GM12878 (cell line): ENCODE data around the gene BTBD9.

Source experiments
- CREB1 ChIP-seq: IDR thresholded peaks from 2 replicates; pipeline ENCODE4 v1.6.1; 2012; ENCODE audit warnings: low read depth, mild to moderate bottlenecking, inconsistent platforms
- EP300 ChIP-seq, 2 experiments: fragments of 150-350 bp in 1 of 2; IDR thresholded peaks; 2 replicates each; pipeline ENCODE4 v1.6.1; 2011 to 2012; ENCODE audit warnings: low read depth in 2 of 2, low read length in 2 of 2, borderline replicate concordance in 1 of 2, improper control_type of control experiment in 1 of 2, inconsistent platforms in 1 of 2; ENCODE audit not compliant: control insufficient read depth in 1 of 2
- GABPA ChIP-seq: IDR thresholded peaks from 2 replicates; pipeline ENCODE4 v1.6.1; 2014; ENCODE audit warnings: antibody characterized with exemption, low read depth, mild to moderate bottlenecking, inconsistent platforms
- RFX5 ChIP-seq: IDR thresholded peaks from 2 replicates; pipeline ENCODE4 v1.6.1; 2011; ENCODE audit warnings: low read depth, low read length, improper control_type of control experiment
- TF ChIP-seq, protein P1 (sequence below): IDR thresholded peaks from 2 replicates; pipeline ENCODE4 v1.6.1; 2011; ENCODE audit warnings: low read depth, low read length, improper control_type of control experiment, borderline replicate concordance
- TF ChIP-seq, protein P2 (sequence below): IDR thresholded peaks from 2 replicates; pipeline ENCODE4 v1.6.1; 2012; ENCODE audit warnings: low read depth, low read length, improper control_type of control experiment
- TF ChIP-seq, protein P3 (sequence below), 3 experiments: IDR thresholded peaks in 2 of 3; conservative IDR thresholded peaks in 1 of 3; 2 replicates each; pipeline ENCODE4 v1.5.1; 2011; ENCODE audit warnings: low read depth in 3 of 3, low read length in 3 of 3, mild to moderate bottlenecking in 3 of 3, control low read depth in 2 of 3, moderate library complexity in 2 of 3, inconsistent platforms in 1 of 3, mixed read lengths in 1 of 3; ENCODE audit not compliant: control insufficient read depth in 2 of 3, insufficient read depth in 1 of 3; ENCODE audit errors: extremely low read depth in 1 of 3

DNA sequence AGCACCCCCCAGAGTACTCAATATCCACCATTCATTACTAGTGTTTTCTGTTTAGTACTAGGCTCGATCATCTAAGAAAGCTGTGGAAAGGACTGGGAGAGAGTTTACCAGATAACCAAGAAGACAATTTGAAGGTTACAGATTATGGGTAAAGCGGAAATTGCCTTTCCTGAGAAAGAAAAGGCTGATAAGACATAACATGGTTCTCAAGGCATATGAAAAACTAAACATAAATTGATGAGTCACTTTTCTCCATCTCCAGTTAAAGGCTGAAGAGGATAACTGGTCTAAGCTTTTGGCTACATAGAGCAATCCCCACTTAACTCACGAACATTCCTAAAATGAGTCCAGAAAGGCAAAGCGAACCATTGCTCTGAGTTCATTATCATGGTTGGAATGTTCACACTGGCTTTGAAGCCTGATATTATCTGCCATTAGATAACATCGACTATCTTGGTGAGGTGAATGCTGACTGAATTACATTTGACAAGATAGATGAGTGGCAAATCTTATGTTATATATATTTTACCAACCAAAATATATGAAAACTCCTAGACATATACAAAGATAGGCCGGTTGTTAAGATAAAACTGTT, 65.8 kb downstream of the BTBD9 start:
- TF ChIP-seq, protein P1, sequence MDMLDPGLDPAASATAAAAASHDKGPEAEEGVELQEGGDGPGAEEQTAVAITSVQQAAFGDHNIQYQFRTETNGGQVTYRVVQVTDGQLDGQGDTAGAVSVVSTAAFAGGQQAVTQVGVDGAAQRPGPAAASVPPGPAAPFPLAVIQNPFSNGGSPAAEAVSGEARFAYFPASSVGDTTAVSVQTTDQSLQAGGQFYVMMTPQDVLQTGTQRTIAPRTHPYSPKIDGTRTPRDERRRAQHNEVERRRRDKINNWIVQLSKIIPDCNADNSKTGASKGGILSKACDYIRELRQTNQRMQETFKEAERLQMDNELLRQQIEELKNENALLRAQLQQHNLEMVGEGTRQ: no peak
- TF ChIP-seq EP300 (IDR thresholded peaks at IDR 0.05; ENCODE audit: borderline replicate concordance in 1 of 2, control insufficient read depth in 1 of 2, low read depth in 2 of 2, low read length in 2 of 2) (no peak), RFX5 (no peak), CREB1 (no peak), GABPA (no peak)
- TF ChIP-seq, protein P2, sequence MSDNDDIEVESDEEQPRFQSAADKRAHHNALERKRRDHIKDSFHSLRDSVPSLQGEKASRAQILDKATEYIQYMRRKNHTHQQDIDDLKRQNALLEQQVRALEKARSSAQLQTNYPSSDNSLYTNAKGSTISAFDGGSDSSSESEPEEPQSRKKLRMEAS: no peak
- TF ChIP-seq, protein P3, sequence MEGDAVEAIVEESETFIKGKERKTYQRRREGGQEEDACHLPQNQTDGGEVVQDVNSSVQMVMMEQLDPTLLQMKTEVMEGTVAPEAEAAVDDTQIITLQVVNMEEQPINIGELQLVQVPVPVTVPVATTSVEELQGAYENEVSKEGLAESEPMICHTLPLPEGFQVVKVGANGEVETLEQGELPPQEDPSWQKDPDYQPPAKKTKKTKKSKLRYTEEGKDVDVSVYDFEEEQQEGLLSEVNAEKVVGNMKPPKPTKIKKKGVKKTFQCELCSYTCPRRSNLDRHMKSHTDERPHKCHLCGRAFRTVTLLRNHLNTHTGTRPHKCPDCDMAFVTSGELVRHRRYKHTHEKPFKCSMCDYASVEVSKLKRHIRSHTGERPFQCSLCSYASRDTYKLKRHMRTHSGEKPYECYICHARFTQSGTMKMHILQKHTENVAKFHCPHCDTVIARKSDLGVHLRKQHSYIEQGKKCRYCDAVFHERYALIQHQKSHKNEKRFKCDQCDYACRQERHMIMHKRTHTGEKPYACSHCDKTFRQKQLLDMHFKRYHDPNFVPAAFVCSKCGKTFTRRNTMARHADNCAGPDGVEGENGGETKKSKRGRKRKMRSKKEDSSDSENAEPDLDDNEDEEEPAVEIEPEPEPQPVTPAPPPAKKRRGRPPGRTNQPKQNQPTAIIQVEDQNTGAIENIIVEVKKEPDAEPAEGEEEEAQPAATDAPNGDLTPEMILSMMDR (IDR thresholded peaks at IDR 0.05 in 2 of 3, conservative IDR thresholded peaks at IDR 0.05 in 1 of 3; ENCODE audit: control insufficient read depth in 2 of 3, extremely low read depth in 1 of 3, insufficient read depth in 1 of 3, low read depth in 3 of 3, low read length in 3 of 3): no peak
